HCT116 (cell line): ENCODE measurements around the gene HBB. TPM values are rescaled to one million over a fixed set of nuclear protein-coding genes. Genes with fewer than 3 reads are reported as not detected.

Experiments used
- ATAC-seq: fragments of 200-7000 bp; cut with Tn5 transposase; 2 replicates; pipeline ENCODE4 v1.9.1; 2020; ENCODE audit warnings: mild to moderate bottlenecking, moderate library complexity
- BruUV-seq: library from RNA; stranded (reverse); fragments of 400-500 nt; replicated peaks from 2 replicates; lab custom pipeline; 2021; lab: Mats Ljungman, UMichigan
- CTCF ChIA-PET: fragments of 300-600 bp; sonication (Branson Sonifier 250); formaldehyde crosslinking; loops from one replicate; lab custom pipeline; 2021; ENCODE audit warnings: antibody characterized with exemption; lab: Charles Lee
- POLR2A ChIA-PET: fragments of 300-600, 350-600 bp; sonication (Branson Sonifier 250); formaldehyde crosslinking; loops from one replicate; lab custom pipeline; 2021; ENCODE audit warnings: antibody characterized with exemption; lab: Charles Lee
- RAD21 ChIA-PET, 2 experiments: fragments of 300-600 bp; sonication (Branson Sonifier 250); formaldehyde crosslinking; loops; one replicate each; lab custom pipeline; 2023; ENCODE audit warnings: low total read pairs in 2 of 2; ENCODE audit not compliant: uncharacterized antibody in 2 of 2, unreplicated experiment in 2 of 2, low non-redundant PET in 1 of 2; lab: Charles Lee
- DNase-seq: peaks from one replicate; pipeline ENCODE4 v3.0.0-alpha.2; 2010; ENCODE audit warnings: low read depth, low spot score
- H2AFZ ChIP-seq: fragments of 200-600 bp; shearing (Covaris generic), sonication (generic); 2 replicates; pipeline ENCODE4 v1.6.1; 2017; ENCODE audit warnings: low read depth, mixed run types, mixed read lengths, antibody characterized with exemption, low read length; ENCODE audit not compliant: poor library complexity, severe bottlenecking
- H3K27ac ChIP-seq: 2 replicates; pipeline ENCODE4 v1.5.1; 2012; ENCODE audit warnings: low read depth, low read length
- H3K27me3 ChIP-seq: fragments of 200-600 bp; sonication (generic); 2 replicates; pipeline ENCODE4 v1.6.1; 2016; ENCODE audit warnings: mixed run types, low read length, mixed read lengths; ENCODE audit not compliant: insufficient read depth
- H3K36me3 ChIP-seq, 2 experiments: fragments of 200-500 bp in 1 of 2; fragments of 200-600 bp in 1 of 2; sonication (Bioruptor generic) in 1 of 2; sonication (generic) in 1 of 2; 2 replicates each; pipeline versions ENCODE4 v1.5.1 to v1.6.1; 2014 to 2016; ENCODE audit warnings: low read length in 2 of 2, inconsistent platforms in 1 of 2, mixed read lengths in 1 of 2, mixed run types in 1 of 2; ENCODE audit not compliant: insufficient read depth in 2 of 2, control insufficient read depth in 1 of 2
- H3K4me1 ChIP-seq, 2 experiments: fragments of 200-600 bp in 1 of 2; sonication (generic) in 1 of 2; 2 replicates each; pipeline versions ENCODE4 v1.5.1 to v1.6.1; 2012 to 2017; ENCODE audit warnings: low read length in 2 of 2, inconsistent platforms in 1 of 2, mild to moderate bottlenecking in 1 of 2, mixed read lengths in 1 of 2, mixed run types in 1 of 2, moderate library complexity in 1 of 2; ENCODE audit not compliant: insufficient read depth in 2 of 2, control insufficient read depth in 1 of 2
- H3K4me2 ChIP-seq: fragments of 200-600 bp; sonication (generic); 2 replicates; pipeline ENCODE4 v1.6.1; 2017; ENCODE audit warnings: mixed run types, low read length, mixed read lengths
- H3K4me3 ChIP-seq, 2 experiments: fragments of 200-600 bp in 1 of 2; sonication (generic) in 1 of 2; replicated peaks in 1 of 2; 2 replicates each; pipeline ENCODE4 v1.5.1; 2011 to 2016; ENCODE audit warnings: low read length in 2 of 2, control low read depth in 1 of 2, low read depth in 1 of 2, mild to moderate bottlenecking in 1 of 2, mixed read lengths in 1 of 2, mixed run types in 1 of 2
- H3K79me2 ChIP-seq: fragments of 200-600 bp; sonication (generic); 2 replicates; pipeline ENCODE4 v1.6.1; 2017; ENCODE audit warnings: mild to moderate bottlenecking, mixed run types, low read length, moderate library complexity, mixed read lengths; ENCODE audit not compliant: insufficient read depth
- H3K9ac ChIP-seq: fragments of 200-600 bp; sonication (generic); 2 replicates; pipeline ENCODE4 v1.6.1; 2016; ENCODE audit warnings: low read length, mixed read lengths
- H3K9me2 ChIP-seq: fragments of 200-600 bp; sonication (generic), shearing (Covaris generic); 2 replicates; pipeline ENCODE4 v1.6.1; 2017; ENCODE audit warnings: mixed run types, mild to moderate bottlenecking, moderate library complexity; ENCODE audit not compliant: insufficient read depth
- H3K9me3 ChIP-seq, 2 experiments: fragments of 200-500 bp in 1 of 2; fragments of 200-600 bp in 1 of 2; sonication (Bioruptor generic) in 1 of 2; sonication (generic) in 1 of 2; 2 replicates each; pipeline ENCODE4 v1.6.1; 2014 to 2017; ENCODE audit warnings: low read length in 2 of 2, mixed read lengths in 2 of 2, inconsistent platforms in 1 of 2, low read depth in 1 of 2, mild to moderate bottlenecking in 1 of 2, mixed run types in 1 of 2, moderate library complexity in 1 of 2; ENCODE audit not compliant: control insufficient read depth in 1 of 2, insufficient read depth in 1 of 2
- H4K20me1 ChIP-seq: fragments of 200-600 bp; sonication (generic), shearing (Covaris generic); 2 replicates; pipeline ENCODE4 v1.6.1; 2017; ENCODE audit warnings: mixed run types, mild to moderate bottlenecking, moderate library complexity; ENCODE audit not compliant: insufficient read depth
- CEBPB ChIP-seq: IDR thresholded peaks from 2 replicates; pipeline ENCODE4 v1.6.1; 2012; ENCODE audit warnings: low read depth
- CTCF ChIP-seq, 3 experiments: fragments of 200-600 bp in 1 of 3; sonication (generic) in 1 of 3; IDR thresholded peaks in 2 of 3; conservative IDR thresholded peaks in 1 of 3; 2 replicates each; pipeline ENCODE4 v1.5.1; 2012 to 2017; ENCODE audit warnings: low read depth in 2 of 3, low read length in 2 of 3, antibody characterized with exemption in 1 of 3, borderline replicate concordance in 1 of 3, control low read depth in 1 of 3, mild to moderate bottlenecking in 1 of 3, mixed read lengths in 1 of 3, mixed run types in 1 of 3, moderate library complexity in 1 of 3; ENCODE audit not compliant: insufficient read depth in 1 of 3
- ELF1 ChIP-seq: IDR thresholded peaks from 2 replicates; pipeline ENCODE4 v1.6.1; 2012; ENCODE audit warnings: low read depth, borderline replicate concordance
- FOSL1 ChIP-seq: IDR thresholded peaks from 2 replicates; pipeline ENCODE4 v1.6.1; 2012; ENCODE audit warnings: low read depth
- JUND ChIP-seq: IDR thresholded peaks from 2 replicates; pipeline ENCODE4 v1.6.1; 2012
- POLR2A ChIP-seq: IDR thresholded peaks from 2 replicates; pipeline ENCODE4 v1.7.0; 2011; ENCODE audit warnings: borderline replicate concordance; ENCODE audit not compliant: insufficient read depth, insufficient read length; ENCODE audit errors: extremely low read depth
- POLR2AphosphoS5 ChIP-seq: IDR thresholded peaks from 2 replicates; pipeline ENCODE4 v1.6.1; 2011; ENCODE audit warnings: mild to moderate bottlenecking, low read depth, low read length, moderate library complexity
- REST ChIP-seq: IDR thresholded peaks from 2 replicates; pipeline ENCODE4 v1.6.1; 2012; ENCODE audit warnings: low read depth
- SIN3A ChIP-seq: IDR thresholded peaks from 2 replicates; pipeline ENCODE4 v1.6.1; 2012; ENCODE audit warnings: low read depth
- SRF ChIP-seq: IDR thresholded peaks from 2 replicates; pipeline ENCODE4 v1.6.1; 2012; ENCODE audit warnings: low read depth
- intact Hi-C: fragments of 100-400 bp; cut with micrococcal nuclease; formaldehyde crosslinking; loops from 2 replicates; pipeline ENCODE4 v1.10.0; 2022
- total RNA-seq: library from RNA; stranded (reverse); gene quantifications from one replicate; pipeline ENCODE4 v1.2.1, GENCODE V29; 2021; ENCODE audit not compliant: unreplicated experiment

The HBB gene
- total RNA-seq, 1 experiment from 2014 or later: not detected

DNA sequence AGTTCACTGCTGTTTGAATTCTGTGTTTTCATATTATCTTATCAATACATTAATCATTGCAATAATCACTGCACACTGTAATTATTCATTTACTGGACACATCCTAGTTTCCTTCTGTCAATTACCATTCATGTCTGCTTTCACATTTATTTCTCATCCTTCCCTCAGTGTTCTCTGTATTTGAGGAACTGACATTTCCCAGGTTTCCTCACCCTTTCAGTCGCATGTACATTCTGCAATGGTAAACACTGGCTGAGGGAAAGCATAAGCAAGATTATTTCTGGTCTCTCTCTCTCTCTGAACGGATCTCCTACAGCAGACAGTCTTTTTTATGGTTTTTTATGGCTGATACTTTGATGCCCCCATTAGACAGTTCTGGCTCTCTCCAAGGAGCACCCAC, 11.6 kb upstream of the HBB start:
- Histone ChIP-seq H3K9me3 (no peaks in the 10 kb centered on the region), H3K4me1 (no peaks in the 10 kb centered on the region), H3K79me2 (no peaks in the 10 kb centered on the region), H3K36me3 (no peaks in the 10 kb centered on the region), H3K4me3 (no peak overlapping the region), H3K27me3 (peaks cover 69% of the 10 kb centered on the region), H3K9ac (no peak overlapping the region), H3K27ac (no peak overlapping the region), H3K9me2 (no peaks in the 10 kb centered on the region), H2AFZ (no peak overlapping the region), H3K4me2 (no peak overlapping the region), H4K20me1 (no peaks in the 10 kb centered on the region)
- ChIA-PET POLR2A (no interaction called here), CTCF (no interaction called here), RAD21 (no interaction called here)
- intact Hi-C loops: no loop called here
- TF ChIP-seq SRF (no peak), CTCF (IDR thresholded peaks at IDR 0.05 in 2 of 3, conservative IDR thresholded peaks at IDR 0.05 in 1 of 3; ENCODE audit: borderline replicate concordance in 1 of 3, insufficient read depth in 1 of 3, low read depth in 2 of 3, low read length in 2 of 3) (no peak), JUND (no peak), POLR2AphosphoS5 (no peak)
- BruUV-seq: no TSS peak
- no peak for DNase-seq
- no peak for ATAC-seq

GRCh38 chr11:5237420-5237819, 10.5 kb upstream of the HBB start:
- no peak overlapping the region for H3K9ac ChIP-seq
- H3K27ac ChIP-seq: no peak overlapping the region
- DNase-seq (no peak), ATAC-seq (no peak)
- H3K9me2 ChIP-seq: no peaks in the 10 kb centered on the region
- H3K4me1 ChIP-seq: no peaks in the 10 kb centered on the region
- no peak overlapping the region for H2AFZ ChIP-seq
- intact Hi-C loops: no loop called here
- H3K27me3 ChIP-seq: peaks cover 59% of the 10 kb centered on the region
- TF ChIP-seq POLR2AphosphoS5 (no peak), REST (no peak), FOSL1 (no peak), SIN3A (no peak), POLR2A (no peak), CEBPB (no peak), ELF1 (no peak)
- no peak overlapping the region for H3K4me2 ChIP-seq
- no peak overlapping the region for H3K4me3 ChIP-seq
- no peaks in the 10 kb centered on the region for H3K9me3 ChIP-seq
- ChIA-PET RAD21 (no interaction called here), POLR2A (no interaction called here), CTCF (no interaction called here)
- no peaks in the 10 kb centered on the region for H3K79me2 ChIP-seq
- BruUV-seq: no TSS peak
- no peaks in the 10 kb centered on the region for H4K20me1 ChIP-seq
- H3K36me3 ChIP-seq: no peaks in the 10 kb centered on the region
